Measurements from ENCODE around the gene HSCB. TPM values are rescaled to one million over a fixed set of nuclear protein-coding genes. Genes with fewer than 3 reads are reported as not detected.
A peak's percentile ranks its signal among the peaks of the same experiment; 100 is the strongest.
"Not testable (repeated sequence)": the region's sequence is repeated elsewhere in the genome, so short reads cannot be mapped to it uniquely, and the experiment has no call there.

Gene HSCB
- total RNA-seq, 1 donor from 2014 or later = 14.1 TPM

GRCh38 chr22:28801845-28802594 is 60.2 kb downstream of the HSCB start:
- DNase-seq = no peak
- H3K9me3 Mint-ChIP-seq = no peaks in the 10 kb centered on the region
- peak overlapping the region; percentile 89 for H3K4me3 Mint-ChIP-seq
- H3K27ac Mint-ChIP-seq = peak overlapping the region; percentile 89
- intact Hi-C loops (cut with micrococcal nuclease) = loop anchor here (1.0 kb wide), 1 partner anchor 9 kb away; no protein-coding TSS in a partner anchor
- no peaks in the 10 kb centered on the region for H3K27me3 Mint-ChIP-seq
- H3K4me1 Mint-ChIP-seq = peaks cover 30% of the 10 kb centered on the region
- H3K36me3 Mint-ChIP-seq (ENCODE audit: low read depth) = peaks cover 47% of the 10 kb centered on the region

- Mint-ChIP-seq H3K27ac (peak overlapping the region; percentile 89), H3K9me3 (no peaks in the 10 kb centered on the region), H3K36me3 (ENCODE audit: low read depth) (peaks cover 43% of the 10 kb centered on the region), H3K4me3 (peak overlapping the region; percentile 89), H3K4me1 (peaks cover 28% of the 10 kb centered on the region), H3K27me3 (no peaks in the 10 kb centered on the region)
- no peak for DNase-seq
- intact Hi-C loops (cut with micrococcal nuclease) = loop anchor here (1.0 kb wide), 1 partner anchor 9 kb away; no protein-coding TSS in a partner anchor
Measured at GRCh38 chr22:28802595-28803123, 60.8 kb downstream of the HSCB start.

- intact Hi-C loops (cut with micrococcal nuclease); DNase-seq; H3K27me3 Mint-ChIP-seq; H3K4me3 Mint-ChIP-seq; H3K9me3 Mint-ChIP-seq; H3K27ac Mint-ChIP-seq: not testable (repeated sequence)
- peaks cover 40% of the 10 kb centered on the region for H3K4me1 Mint-ChIP-seq
- H3K36me3 Mint-ChIP-seq (ENCODE audit: low read depth) = peaks cover 36% of the 10 kb centered on the region
Measured at GRCh38 chr22:28805426-28805825, 63.6 kb downstream of the HSCB start.

Other genes with a start within 250 kb of the HSCB start
- 1.3 and 2.2 TPM in 2 replicates for gene TTC28, start 62.2 kb upstream of the HSCB start, total RNA-seq
- gene CHEK2, start 219 bp upstream of the HSCB start, total RNA-seq = 29.8 and 32.7 TPM in 2 replicates
- 41.2 and 47.7 TPM in 2 replicates for gene CCDC117, start 30.7 kb downstream of the HSCB start, total RNA-seq
- 133 and 135 TPM in 2 replicates for gene XBP1, start 58.5 kb downstream of the HSCB start, total RNA-seq
- 2.0 and 2.3 TPM in 2 replicates for gene ZNRF3, start 141.5 kb downstream of the HSCB start, total RNA-seq

All from activated CD4-positive, alpha-beta T cell treated with anti-CD3 and anti-CD28 coated beads, Interleukin-2, amount 10 ng/mL, durations not matched to agents 24 days and 14 days (primary cell).